WERI-Rb-1 (cell line): ENCODE results near the gene TNFRSF19.
"Not testable (repeated sequence)": the region's sequence is repeated elsewhere in the genome, so short reads cannot be mapped to it uniquely, and the experiment has no call there.

Experiments
- DNase-seq: peaks from one replicate; pipeline ENCODE4 v3.0.0-alpha.2; 2020
- H3K27ac ChIP-seq: fragments of 250-450 bp; sonication (Bioruptor Pico); 2 replicates; pipeline ENCODE4 v1.5.1; 2020; ENCODE audit warnings: mild to moderate bottlenecking, moderate library complexity
- H3K27me3 ChIP-seq: fragments of 250-450 bp; sonication (Bioruptor Pico); 2 replicates; pipeline ENCODE4 v1.5.1; 2021; ENCODE audit warnings: mild to moderate bottlenecking, low read depth, moderate library complexity; ENCODE audit not compliant: insufficient read depth, severe bottlenecking
- H3K36me3 ChIP-seq: fragments of 250-450 bp; sonication (Bioruptor Pico); 2 replicates; pipeline ENCODE4 v1.5.1; 2020; ENCODE audit warnings: mild to moderate bottlenecking, moderate library complexity
- H3K4me3 ChIP-seq: 2 replicates; pipeline ENCODE4 v1.5.1; 2011; ENCODE audit warnings: low read depth, mild to moderate bottlenecking, control low read depth, low read length
- H3K9me3 ChIP-seq: fragments of 250-450 bp; sonication (Bioruptor Pico); 2 replicates; pipeline ENCODE4 v1.5.1; 2021; ENCODE audit warnings: mild to moderate bottlenecking, moderate library complexity; ENCODE audit not compliant: severe bottlenecking
- CTCF ChIP-seq: IDR thresholded peaks from 2 replicates; pipeline ENCODE4 v1.5.1; 2011; ENCODE audit warnings: low read depth, mild to moderate bottlenecking, control low read depth, inconsistent platforms, low read length

TNFRSF19 gene

GRCh38 chr13:23570099-23570920 lies at the start of gene TNFRSF19:
Gene TNFRSF19 (plus strand): TSS chr13:23570412. CDS start chr13:23590184, 19,772 bp downstream.
- Histone ChIP-seq H3K4me3 (peak within 1 kb of the TSS; percentile 46), H3K27ac (peak within 1 kb of the TSS; percentile 53), H3K36me3 (no peaks in the 10 kb centered on the region), H3K27me3 (no peaks in the 10 kb centered on the region), H3K9me3 (no peaks in the 10 kb centered on the region)
- TF ChIP-seq CTCF: no peak
- DNase-seq: peak; percentile 92

GRCh38 chr13:23529926-23530325 lies 40.3 kb upstream of the TNFRSF19 start:
- H3K27ac ChIP-seq, DNase-seq, H3K36me3 ChIP-seq, H3K27me3 ChIP-seq, H3K4me3 ChIP-seq: not testable (repeated sequence)
- peaks cover 13% of the 10 kb centered on the region for H3K9me3 ChIP-seq

GRCh38 chr13:23531446-23531845 lies 38.8 kb upstream of the TNFRSF19 start:
- no peak overlapping the region for H3K4me3 ChIP-seq
- H3K27me3 ChIP-seq: no peaks in the 10 kb centered on the region
- H3K9me3 ChIP-seq: peaks cover 11% of the 10 kb centered on the region
- no peak for TF ChIP-seq CTCF
- no peaks in the 10 kb centered on the region for H3K36me3 ChIP-seq
- DNase-seq: no peak
- H3K27ac ChIP-seq: no peak overlapping the region

GRCh38 chr13:23534090-23534489 lies 36.1 kb upstream of the TNFRSF19 start:
- no peak overlapping the region for H3K27ac ChIP-seq
- DNase-seq: no peak
- H3K36me3 ChIP-seq: no peaks in the 10 kb centered on the region
- no peak for TF ChIP-seq CTCF
- H3K27me3 ChIP-seq: no peaks in the 10 kb centered on the region
- H3K4me3 ChIP-seq: no peak overlapping the region
- peaks cover 11% of the 10 kb centered on the region for H3K9me3 ChIP-seq

- Histone ChIP-seq H3K27ac (no peak overlapping the region), H3K9me3 (no peaks in the 10 kb centered on the region), H3K4me3 (no peak overlapping the region), H3K27me3 (no peaks in the 10 kb centered on the region), H3K36me3 (no peaks in the 10 kb centered on the region)
- no peak for DNase-seq
- TF ChIP-seq CTCF: no peak
Measured at GRCh38 chr13:23541221-23541824, 28.9 kb upstream of the TNFRSF19 start.

- no peak overlapping the region for H3K4me3 ChIP-seq
- no peaks in the 10 kb centered on the region for H3K9me3 ChIP-seq
- H3K27me3 ChIP-seq: no peaks in the 10 kb centered on the region
- no peaks in the 10 kb centered on the region for H3K36me3 ChIP-seq
- H3K27ac ChIP-seq: no peak overlapping the region
- DNase-seq: no peak
- no peak for TF ChIP-seq CTCF
Measured at GRCh38 chr13:23544668-23545067, 25.5 kb upstream of the TNFRSF19 start.
